Urinary bladder (tissue), 4 donors: Measurements from ENCODE around the gene JSRP1. TPM values are rescaled to one million over a fixed set of nuclear protein-coding genes. Genes with fewer than 3 reads are reported as not detected.

ENCODE experiments used
- DNase-seq: peaks from one replicate; pipeline ENCODE4 v3.0.0-alpha.2; 2015; ENCODE audit errors: extremely low spot score
- H3K27ac ChIP-seq: one replicate; pipeline ENCODE4 v1.5.1; 2013; ENCODE audit warnings: low read depth, mild to moderate bottlenecking, moderate library complexity
- H3K36me3 ChIP-seq: one replicate; pipeline ENCODE4 v1.6.1; 2013; ENCODE audit warnings: mild to moderate bottlenecking, moderate library complexity; ENCODE audit not compliant: insufficient read depth
- H3K4me1 ChIP-seq: one replicate; pipeline ENCODE4 v1.6.1; 2013; ENCODE audit warnings: mild to moderate bottlenecking, moderate library complexity; ENCODE audit not compliant: insufficient read depth
- H3K4me3 ChIP-seq: one replicate; pipeline ENCODE4 v1.5.1; 2013; ENCODE audit warnings: low read depth, low read length
- WGBS: extraction: QIAGEN DNeasy Blood & Tissue Kit; methylation state at CpG from one replicate; pipeline ENCODE4 v1.1.7; 2013; 5-methylcytosine and 5-hydroxymethylcytosine counted together
- polyA plus RNA-seq: library from polyadenylated mRNA; stranded (reverse); fragments of 200-250 nt; gene quantifications from one replicate; pipeline ENCODE4 v1.2.3, GENCODE V29; 2013
- total RNA-seq: library from RNA; depleted of rRNA; stranded (reverse); fragments of >200 nt; gene quantifications from one replicate; pipeline ENCODE4 v1.2.3, GENCODE V29; 2014
- donor health status: healthy with polysubstance abuse.
- donor health status: healthy.

JSRP1 gene
- total RNA-seq = 1.6 TPM
- polyA plus RNA-seq = 1.3 TPM

GRCh38 chr19:2255982-2256685 is at the start of gene JSRP1:
Gene JSRP1 (minus strand): TSS chr19:2256417. CDS start chr19:2255314, 1,103 bp downstream.
- 73% methylated on average over 24 of the region's 24 CpGs for WGBS
- no peak for DNase-seq
- Histone ChIP-seq H3K36me3 (no peaks in the 10 kb centered on the region), H3K27ac (no peak within 1 kb of the TSS), H3K4me1 (no peaks in the 10 kb centered on the region), H3K4me3 (no peak within 1 kb of the TSS)

GRCh38 chr19:2305452-2306280 is 49.4 kb upstream of the JSRP1 start:
- DNase-seq = no peak
- Histone ChIP-seq H3K4me1 (no peaks in the 10 kb centered on the region), H3K4me3 (no peak overlapping the region), H3K36me3 (no peaks in the 10 kb centered on the region), H3K27ac (no peak overlapping the region)
- 69% methylated on average over 19 of the region's 19 CpGs for WGBS

GRCh38 chr19:2303211-2303798 is 47.1 kb upstream of the JSRP1 start:
- 76% methylated on average over 26 of the region's 26 CpGs for WGBS
- DNase-seq = no peak
- Histone ChIP-seq H3K36me3 (no peaks in the 10 kb centered on the region), H3K4me3 (no peak overlapping the region), H3K27ac (no peak overlapping the region), H3K4me1 (no peaks in the 10 kb centered on the region)

GRCh38 chr19:2302319-2303210 is 46.3 kb upstream of the JSRP1 start:
- H3K27ac ChIP-seq = no peak overlapping the region
- DNase-seq = no peak
- no peaks in the 10 kb centered on the region for H3K36me3 ChIP-seq
- H3K4me3 ChIP-seq = no peak overlapping the region
- 16% methylated on average over 62 of the region's 62 CpGs for WGBS
- no peaks in the 10 kb centered on the region for H3K4me1 ChIP-seq

- WGBS = 65% methylated on average over 17 of the region's 17 CpGs
- Histone ChIP-seq H3K27ac (no peak overlapping the region), H3K36me3 (no peaks in the 10 kb centered on the region), H3K4me3 (no peak overlapping the region), H3K4me1 (no peaks in the 10 kb centered on the region)
- DNase-seq = no peak
These were observed 44.3 kb upstream of the JSRP1 start for GRCh38 chr19:2300533-2300932.

- Histone ChIP-seq H3K27ac (no peak overlapping the region), H3K4me3 (no peak overlapping the region), H3K36me3 (no peaks in the 10 kb centered on the region), H3K4me1 (no peaks in the 10 kb centered on the region)
- WGBS = 86% methylated on average over 16 of the region's 16 CpGs
- DNase-seq = no peak
These were observed 39.9 kb upstream of the JSRP1 start for GRCh38 chr19:2296141-2296540.

- no peaks in the 10 kb centered on the region for H3K36me3 ChIP-seq
- 12% methylated on average over 26 of the region's 26 CpGs for WGBS
- DNase-seq = no peak
- no peak overlapping the region for H3K27ac ChIP-seq
- no peak overlapping the region for H3K4me3 ChIP-seq
- H3K4me1 ChIP-seq = no peaks in the 10 kb centered on the region
These were observed 38.6 kb upstream of the JSRP1 start for GRCh38 chr19:2294687-2295335.

GRCh38 chr19:2291185-2291751 is 35.1 kb upstream of the JSRP1 start:
- H3K4me3 ChIP-seq = peak overlapping the region; percentile 23
- WGBS = 8% methylated on average over 67 of the region's 67 CpGs
- no peak overlapping the region for H3K27ac ChIP-seq
- no peaks in the 10 kb centered on the region for H3K36me3 ChIP-seq
- H3K4me1 ChIP-seq = no peaks in the 10 kb centered on the region
- no peak for DNase-seq

- no peaks in the 10 kb centered on the region for H3K4me1 ChIP-seq
- peak overlapping the region; percentile 23 for H3K4me3 ChIP-seq
- no peak overlapping the region for H3K27ac ChIP-seq
These were observed 34.4 kb upstream of the JSRP1 start for GRCh38 chr19:2290441-2291184.

GRCh38 chr19:2289714-2290435 is 33.7 kb upstream of the JSRP1 start:
- Histone ChIP-seq H3K27ac (no peak overlapping the region), H3K4me3 (peak overlapping the region; percentile 23), H3K36me3 (no peaks in the 10 kb centered on the region), H3K4me1 (no peaks in the 10 kb centered on the region)
- WGBS = under 1% methylated on average over 74 of the region's 74 CpGs
- no peak for DNase-seq

More at GRCh38 chr19:2290441-2291184, 34.4 kb upstream of the JSRP1 start:
- no peak for DNase-seq
- no peaks in the 10 kb centered on the region for H3K36me3 ChIP-seq
- WGBS = 3% methylated on average over 82 of the region's 82 CpGs

- H3K36me3 ChIP-seq = no peaks in the 10 kb centered on the region
- 54% methylated on average over 28 of the region's 28 CpGs for WGBS
- H3K4me1 ChIP-seq = no peaks in the 10 kb centered on the region
- no peak overlapping the region for H3K4me3 ChIP-seq
- no peak overlapping the region for H3K27ac ChIP-seq
- DNase-seq = no peak
These were observed 32.8 kb upstream of the JSRP1 start for GRCh38 chr19:2288818-2289713.
